Germinal center (tissue), 1 donor: ENCODE data around the gene EIF1B.
"Not testable (repeated sequence)": the region's sequence is repeated elsewhere in the genome, so short reads cannot be mapped to it uniquely, and the experiment has no call there.

Experiments
- DNase-seq: peaks from one replicate; pipeline ENCODE4 v3.0.0; 2012; ENCODE audit warnings: mixed read lengths, low spot score

EIF1B gene

GRCh38 chr3:40309418-40309924 lies at the start of gene EIF1B:
Gene EIF1B, plus strand, starts transcription at chr3:40309707. Its CDS starts 235 bp downstream, at chr3:40309942.
- peak; percentile 95 for DNase-seq

- no peak for DNase-seq
Measured at GRCh38 chr3:40262331-40262730, 47.2 kb upstream of the EIF1B start.

DNA sequence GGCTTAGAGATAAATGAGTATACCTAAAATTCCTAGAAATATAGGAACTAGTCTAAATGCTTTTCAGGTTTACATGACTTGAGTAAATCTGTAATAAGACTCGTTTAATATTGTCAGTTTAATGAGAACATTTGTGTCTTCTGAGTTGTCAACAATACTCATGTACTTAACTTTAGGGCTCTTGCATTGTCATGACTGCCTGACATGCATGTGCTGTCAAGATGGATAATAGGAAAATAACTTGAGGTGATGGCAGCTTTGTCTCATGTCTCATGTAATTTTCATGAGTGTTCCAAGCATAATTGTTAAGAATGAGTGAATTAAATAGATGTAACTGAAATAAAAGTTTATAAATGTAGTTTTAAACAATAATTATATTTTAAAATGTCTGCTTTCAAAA lies 45.1 kb upstream of the EIF1B start:
- DNase-seq = no peak

- DNase-seq = no peak
Measured at GRCh38 chr3:40265181-40265580, 44.3 kb upstream of the EIF1B start.

GRCh38 chr3:40267937-40268724 lies 41.4 kb upstream of the EIF1B start:
- DNase-seq = no peak

DNA sequence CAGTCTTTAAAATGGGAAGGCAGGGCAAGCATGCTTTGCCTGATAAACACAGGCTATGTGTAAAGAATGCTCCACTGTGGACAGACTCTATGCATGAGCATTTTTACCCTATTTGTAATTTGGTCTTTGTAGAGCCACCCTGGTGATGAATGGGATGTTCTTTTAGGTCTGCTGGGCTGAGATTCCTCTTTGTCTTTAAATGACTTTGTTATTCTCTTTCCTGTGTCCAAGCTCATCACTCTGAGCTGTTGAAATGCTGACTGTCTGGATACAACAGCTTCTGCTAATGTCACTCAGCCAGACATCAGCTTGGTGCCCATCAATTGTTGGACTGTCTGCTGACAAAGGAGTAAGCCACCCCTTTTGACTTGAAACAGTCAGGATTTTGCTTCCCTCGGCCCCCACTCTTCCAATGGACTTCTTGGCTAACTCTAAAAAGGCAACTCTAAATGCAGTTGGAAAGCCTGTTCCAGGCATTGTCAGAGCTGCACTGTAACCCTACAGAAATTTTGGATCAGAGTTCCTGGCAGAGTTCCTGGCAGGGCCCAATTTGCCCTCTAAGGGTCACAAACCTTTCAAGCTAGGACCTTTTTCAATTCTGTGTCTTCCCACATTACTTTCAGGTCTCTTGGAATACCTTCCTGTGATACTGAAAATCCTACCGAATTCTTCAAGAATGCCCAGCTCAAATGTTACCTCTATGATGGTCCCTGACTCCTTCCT lies 40.5 kb upstream of the EIF1B start:
- no peak for DNase-seq

- DNase-seq = no peak
Measured at GRCh38 chr3:40278791-40279190, 30.7 kb upstream of the EIF1B start.

- no peak for DNase-seq
Measured at GRCh38 chr3:40281995-40282394, 27.5 kb upstream of the EIF1B start.

GRCh38 chr3:40283057-40283456 lies 26.4 kb upstream of the EIF1B start:
- DNase-seq = not testable (repeated sequence)

- no peak for DNase-seq
Measured at GRCh38 chr3:40287248-40287647, 22.3 kb upstream of the EIF1B start.

GRCh38 chr3:40290396-40290795 lies 19.1 kb upstream of the EIF1B start:
- DNase-seq = no peak

- DNase-seq = no peak
Measured at GRCh38 chr3:40291471-40291870, 18.0 kb upstream of the EIF1B start.

DNA sequence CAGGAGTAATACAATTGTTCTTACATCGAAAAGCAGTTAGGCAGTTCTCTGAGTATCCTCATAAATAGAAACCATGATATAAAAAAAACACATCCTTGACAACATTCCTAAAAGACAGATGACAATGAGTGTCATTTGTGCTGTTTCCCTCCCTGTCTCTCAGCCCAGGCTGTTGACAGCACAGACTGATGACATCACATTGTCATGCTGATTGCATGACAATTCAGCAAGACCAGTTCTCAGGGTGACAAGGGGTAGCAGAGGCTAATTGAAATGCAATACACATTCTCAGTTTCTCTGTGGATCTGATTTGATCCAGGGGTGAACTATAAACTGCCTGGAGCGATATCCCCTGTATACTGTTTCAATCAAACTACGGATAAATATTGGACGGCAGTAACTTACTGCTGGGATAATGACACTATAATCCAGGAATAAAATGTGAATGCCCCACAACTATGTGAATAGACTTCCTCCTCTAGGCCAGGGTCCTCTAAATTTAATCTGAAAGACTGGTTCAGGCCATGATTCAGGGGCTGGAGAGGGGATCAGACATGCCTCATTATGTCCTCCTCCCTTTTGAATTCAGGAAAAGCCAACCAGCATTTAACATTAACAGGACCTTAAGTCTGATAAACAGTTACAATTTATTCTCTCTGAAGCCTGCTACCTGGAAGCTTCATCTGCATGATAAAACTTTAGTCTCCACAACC lies 16.7 kb upstream of the EIF1B start:
- no peak for DNase-seq

GRCh38 chr3:40294434-40294833 lies 15.1 kb upstream of the EIF1B start:
- DNase-seq = no peak

- DNase-seq = no peak
Measured at GRCh38 chr3:40298075-40298474, 11.4 kb upstream of the EIF1B start.

DNA sequence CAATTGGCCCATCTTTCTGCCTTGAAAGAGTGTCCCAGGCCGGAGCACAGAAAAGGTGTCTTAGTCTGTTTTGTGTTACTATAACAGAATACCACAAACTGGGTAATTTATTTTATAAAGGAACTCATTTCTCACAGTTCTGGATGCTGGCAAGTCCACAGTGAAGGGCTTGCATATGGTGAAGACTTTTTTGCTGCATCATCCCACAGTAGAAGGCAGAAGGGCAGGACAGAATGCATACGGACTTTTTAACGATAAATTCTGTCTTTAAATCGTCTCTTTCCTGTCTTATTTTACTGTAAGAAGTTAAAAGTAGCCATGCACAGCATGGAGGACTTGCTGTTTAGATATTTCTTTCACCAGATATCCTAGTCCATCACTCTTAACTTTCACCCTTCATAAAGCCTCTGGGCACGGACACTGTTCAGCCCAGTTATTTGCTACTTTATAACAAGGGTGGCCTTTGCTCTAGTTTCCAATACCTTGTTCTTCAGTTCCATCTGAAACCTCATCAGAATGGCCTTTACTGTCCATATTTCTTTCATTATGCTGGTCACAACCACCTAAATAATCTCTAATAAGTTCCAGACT lies 10.3 kb upstream of the EIF1B start:
- no peak for DNase-seq

DNA sequence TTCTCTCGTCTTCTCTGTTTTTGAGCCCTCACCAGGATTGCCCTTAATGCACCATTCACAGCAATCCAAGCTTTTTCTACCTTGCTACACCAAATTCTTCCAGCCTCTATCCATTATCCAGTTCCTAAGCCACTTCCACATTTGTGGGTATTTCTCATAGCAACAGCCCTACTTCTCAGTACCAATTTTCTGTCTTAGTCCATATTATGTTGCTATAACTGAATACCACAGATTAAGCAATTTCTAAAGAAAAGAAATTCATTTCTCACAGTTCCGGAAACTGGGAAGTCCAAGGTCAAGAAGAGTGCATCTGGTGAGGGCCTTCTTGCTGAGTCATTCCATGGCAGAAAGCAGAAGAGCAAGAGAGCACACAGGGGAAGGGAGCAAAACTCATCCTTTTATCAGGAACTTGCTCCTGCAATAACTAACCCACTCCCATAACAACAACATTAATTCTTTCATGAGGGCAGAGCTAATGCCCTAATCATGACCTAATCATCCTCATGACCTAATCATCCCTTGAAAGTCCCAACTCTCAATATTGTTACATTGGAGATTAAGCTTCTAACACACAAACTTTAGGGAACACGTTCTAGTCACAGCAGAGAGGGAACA lies 9.7 kb upstream of the EIF1B start:
- no peak for DNase-seq

DNA sequence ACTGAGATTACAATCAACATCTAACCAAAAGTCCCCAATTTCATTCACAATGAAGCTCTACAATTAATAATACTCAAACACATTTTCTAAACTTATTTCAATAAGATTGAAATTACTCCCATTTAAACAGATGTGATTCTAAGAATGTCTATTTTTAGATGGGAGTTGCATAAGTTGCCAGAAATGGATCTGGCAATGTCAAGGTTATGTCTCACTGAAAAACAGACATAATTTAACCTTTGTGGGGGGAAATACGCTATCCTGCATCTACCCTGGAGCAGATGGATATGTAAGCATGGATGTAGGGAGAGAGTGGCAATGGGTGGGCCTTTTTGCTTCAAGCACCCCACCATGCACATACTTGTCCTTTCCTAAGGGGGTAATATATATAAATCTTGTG lies 6.7 kb upstream of the EIF1B start:
- no peak for DNase-seq

DNA sequence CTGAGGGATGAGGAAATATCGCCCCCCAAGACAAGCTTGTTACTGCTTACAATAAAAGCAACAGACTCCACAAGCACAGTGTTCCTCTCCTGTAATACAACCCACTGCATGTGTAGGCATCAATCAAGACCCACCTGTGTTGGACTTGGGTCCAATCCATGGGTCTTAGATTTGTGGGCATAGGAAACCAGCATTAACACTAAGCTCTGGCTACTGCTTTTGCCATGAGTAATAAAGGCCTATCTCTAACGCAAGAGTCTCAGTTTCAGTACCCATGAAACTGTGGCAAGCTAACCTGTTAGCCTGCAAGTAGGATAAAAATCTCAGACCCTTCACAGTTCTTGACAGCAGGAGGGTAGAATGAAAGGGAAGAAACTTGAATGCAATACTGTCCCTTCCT lies 5.2 kb upstream of the EIF1B start:
- DNase-seq = no peak

DNA sequence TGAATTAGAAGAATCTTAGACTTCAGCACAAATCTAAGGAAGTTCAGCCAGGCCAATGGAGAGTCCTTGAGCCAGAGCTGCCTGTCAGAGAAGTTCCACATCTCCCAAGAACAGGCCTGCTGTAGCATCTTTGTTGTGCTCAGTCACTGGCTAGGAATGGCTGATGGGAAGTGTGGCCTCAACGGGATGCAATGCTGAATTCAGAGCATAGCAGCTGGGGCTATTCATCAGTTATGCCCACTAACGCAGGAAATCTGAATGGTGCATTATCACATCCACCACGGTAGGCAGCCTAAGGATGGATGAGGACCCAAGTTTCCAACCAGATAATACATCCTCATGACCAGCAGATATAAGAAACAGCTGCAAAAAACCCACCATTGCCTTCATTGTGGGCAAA lies 3.2 kb upstream of the EIF1B start:
- no peak for DNase-seq

DNA sequence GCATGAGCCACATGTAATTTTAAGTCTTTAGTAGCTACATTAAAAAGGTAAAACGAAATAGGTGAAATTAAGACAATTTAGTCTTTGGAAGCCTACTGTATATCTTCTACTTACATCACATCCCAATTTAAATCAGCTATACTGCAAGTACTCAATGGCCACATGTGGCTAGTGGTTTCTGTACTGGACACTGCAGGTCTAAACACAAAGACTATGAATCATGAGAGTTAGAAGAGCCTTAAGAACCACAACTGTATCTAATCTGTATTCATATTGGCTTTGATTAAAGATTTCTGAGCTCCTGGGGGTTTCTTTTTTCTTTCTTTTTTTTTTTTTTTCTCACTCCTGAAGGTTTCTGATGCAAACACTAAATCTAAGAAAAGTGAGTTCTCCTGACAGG lies 2.3 kb upstream of the EIF1B start:
- DNase-seq = no peak
